A549 treated with DMSO at 1 μM for 4 hours (cell line): Measurements from ENCODE around the gene ACOT11. TPM values are rescaled to one million over a fixed set of nuclear protein-coding genes. Genes with fewer than 3 reads are reported as not detected.

Source experiments
- total RNA-seq: library from RNA; stranded (reverse); fragments of 200-300 nt; extraction: Qiagen RNA extraction; gene quantifications from 5 replicates; pipeline ENCODE4 v1.2.3, GENCODE V29; 2022; ENCODE audit warnings: low read depth

Gene ACOT11
- total RNA-seq, result 1.7 to 2.3 TPM (median 2.1 TPM) in 5 replicates

GRCh38 chr1:54547601-54548388 is at the start of gene ACOT11:
ACOT11 (plus strand) TSS chr1:54548228; CDS start chr1:54548310, 82 bp downstream.

GRCh38 chr1:54623216-54624007 is 75.4 kb downstream of the ACOT11 start, which contains the start of gene FAM151A:
FAM151A (minus strand) TSS chr1:54623525; CDS start chr1:54623395, 130 bp downstream.

GRCh38 chr1:54640863-54641836 is 93.1 kb downstream of the ACOT11 start, which contains the start of gene MROH7:
MROH7 (plus strand) TSS chr1:54641786; CDS start chr1:54652927, 11,141 bp downstream.

Other genes with a start within 250 kb of the ACOT11 start
- gene SSBP3, start 141.8 kb upstream of the ACOT11 start, total RNA-seq, result 7.8 to 11.4 TPM (median 9.6 TPM) in 5 replicates
- not detected in 5 replicates for gene FAM151A, start 75.3 kb downstream of the ACOT11 start, total RNA-seq
- not detected in 5 replicates for gene MROH7, start 93.6 kb downstream of the ACOT11 start, total RNA-seq
- 31.3 to 34.1 TPM (median 31.8 TPM) in 5 replicates for gene TTC4, start 167.6 kb downstream of the ACOT11 start, total RNA-seq
- gene PARS2, start 216.3 kb downstream of the ACOT11 start, total RNA-seq, result 4.0 to 5.3 TPM (median 5.1 TPM) in 5 replicates